Fibroblast of skin of right quadriceps (primary cell): ENCODE results near the gene DYNLT1.
"Not testable (repeated sequence)": the region's sequence is repeated elsewhere in the genome, so short reads cannot be mapped to it uniquely, and the experiment has no call there.

Source experiments
- DNase-seq: peaks from one replicate; pipeline ENCODE4 v3.0.0-alpha.2; 2013

Gene DYNLT1

GRCh38 chr6:158620963-158621693 is 23.4 kb downstream of the DYNLT1 start:
- DNase-seq, result no peak

GRCh38 chr6:158619922-158620801 is 24.4 kb downstream of the DYNLT1 start:
- no peak for DNase-seq

- DNase-seq, result not testable (repeated sequence)
These were observed 26.3 kb downstream of the DYNLT1 start for GRCh38 chr6:158618289-158618688.

- not testable (repeated sequence) for DNase-seq
These were observed 29.9 kb downstream of the DYNLT1 start for GRCh38 chr6:158614606-158615005.

- DNase-seq, result no peak
These were observed 32.8 kb downstream of the DYNLT1 start for GRCh38 chr6:158611541-158612370.

- no peak for DNase-seq
These were observed 33.5 kb downstream of the DYNLT1 start for GRCh38 chr6:158611039-158611438.

GRCh38 chr6:158610319-158610968 is 34.1 kb downstream of the DYNLT1 start:
- no peak for DNase-seq

- DNase-seq, result no peak
These were observed 34.9 kb downstream of the DYNLT1 start for GRCh38 chr6:158609455-158610155.

GRCh38 chr6:158608221-158608620 is 36.3 kb downstream of the DYNLT1 start:
- DNase-seq, result no peak

- DNase-seq, result no peak
These were observed 37.0 kb downstream of the DYNLT1 start for GRCh38 chr6:158607411-158608170.

- no peak for DNase-seq
These were observed 37.6 kb downstream of the DYNLT1 start for GRCh38 chr6:158606935-158607334.

GRCh38 chr6:158606011-158606410 is 38.5 kb downstream of the DYNLT1 start:
- not testable (repeated sequence) for DNase-seq

- peak; percentile 72 for DNase-seq
These were observed 39.2 kb downstream of the DYNLT1 start for GRCh38 chr6:158605266-158605878.

GRCh38 chr6:158604048-158604406 is 40.5 kb downstream of the DYNLT1 start:
- no peak for DNase-seq

GRCh38 chr6:158603261-158604047 is 41.1 kb downstream of the DYNLT1 start:
- no peak for DNase-seq

GRCh38 chr6:158599635-158600034 is 44.9 kb downstream of the DYNLT1 start:
- DNase-seq, result no peak

GRCh38 chr6:158597565-158597964 is 47.0 kb downstream of the DYNLT1 start:
- no peak for DNase-seq

- DNase-seq, result no peak
These were observed 47.7 kb downstream of the DYNLT1 start for GRCh38 chr6:158596861-158597260.

- no peak for DNase-seq
These were observed 49.3 kb downstream of the DYNLT1 start for GRCh38 chr6:158595223-158595622.

- no peak for DNase-seq
These were observed 50.9 kb downstream of the DYNLT1 start for GRCh38 chr6:158593670-158594069.
